NCI-H128 (cell line): ENCODE measurements around the gene AP2A1.
"Not testable (repeated sequence)": the region's sequence is repeated elsewhere in the genome, so short reads cannot be mapped to it uniquely, and the experiment has no call there.

Source experiments
- DNase-seq: peaks from one replicate; lab custom pipeline; 2025; ENCODE audit not compliant: unreplicated experiment; lab: John Stamatoyannopoulos, UW

Gene AP2A1

GRCh38 chr19:49811328-49811727 lies 44.5 kb downstream of the AP2A1 start:
- DNase-seq, result no peak

- DNase-seq, result no peak
These were observed 45.7 kb downstream of the AP2A1 start for GRCh38 chr19:49812452-49812996.

- DNase-seq, result peak; percentile 97
These were observed 46.4 kb downstream of the AP2A1 start, which contains the start of gene FUZ for GRCh38 chr19:49812997-49813861. FUZ (minus strand) TSS chr19:49813292; CDS start chr19:49813106, 186 bp downstream.

- DNase-seq, result no peak
These were observed 47.2 kb downstream of the AP2A1 start for GRCh38 chr19:49814010-49814409.

GRCh38 chr19:49816590-49816989 lies 49.8 kb downstream of the AP2A1 start:
- DNase-seq, result no peak

- peak; percentile 61 for DNase-seq
These were observed 51.3 kb downstream of the AP2A1 start, which contains the start of gene MED25 for GRCh38 chr19:49817964-49818648. MED25 (plus strand) TSS chr19:49818289; CDS start chr19:49818342, 53 bp downstream.

GRCh38 chr19:49818649-49819370 lies 52.0 kb downstream of the AP2A1 start:
- DNase-seq, result no peak

- DNase-seq, result not testable (repeated sequence)
These were observed 52.8 kb downstream of the AP2A1 start for GRCh38 chr19:49819452-49820115.

- peak; percentile 51 for DNase-seq
These were observed 53.3 kb downstream of the AP2A1 start for GRCh38 chr19:49820125-49820524.

- peak; percentile 60 for DNase-seq
These were observed 56.7 kb downstream of the AP2A1 start for GRCh38 chr19:49823472-49823871.

- no peak for DNase-seq
These were observed 57.9 kb downstream of the AP2A1 start for GRCh38 chr19:49824662-49825061.

- no peak for DNase-seq
These were observed 60.2 kb downstream of the AP2A1 start for GRCh38 chr19:49827034-49827433.

- no peak for DNase-seq
These were observed 62.4 kb downstream of the AP2A1 start for GRCh38 chr19:49829200-49829599.

GRCh38 chr19:49829721-49830120 lies 62.9 kb downstream of the AP2A1 start:
- DNase-seq, result no peak

- no peak for DNase-seq
These were observed 64.0 kb downstream of the AP2A1 start for GRCh38 chr19:49830766-49831165.

- no peak for DNase-seq
These were observed 64.8 kb downstream of the AP2A1 start for GRCh38 chr19:49831592-49831991.

GRCh38 chr19:49832556-49832955 lies 65.8 kb downstream of the AP2A1 start:
- no peak for DNase-seq

GRCh38 chr19:49833599-49833998 lies 66.8 kb downstream of the AP2A1 start:
- no peak for DNase-seq

GRCh38 chr19:49835562-49835961 lies 68.8 kb downstream of the AP2A1 start:
- no peak for DNase-seq

GRCh38 chr19:49836176-49837008 lies 69.6 kb downstream of the AP2A1 start:
- DNase-seq, result no peak
